Loucy (cell line): ENCODE data around the gene RIT2.

Experiments
- H2AFZ ChIP-seq: fragments of 200-600 bp; sonication (generic); 2 replicates; pipeline ENCODE4 v1.6.0; 2016; ENCODE audit warnings: antibody characterized with exemption, mild to moderate bottlenecking, low read length, moderate library complexity
- H3F3A ChIP-seq: fragments of 200-600 bp; 2 replicates; pipeline ENCODE4 v1.6.0; 2016; ENCODE audit warnings: antibody characterized with exemption, low read depth, mild to moderate bottlenecking
- H3K27me3 ChIP-seq: fragments of 200-600 bp; sonication (generic); 2 replicates; pipeline ENCODE4 v1.6.1; 2014; ENCODE audit warnings: low read length, mild to moderate bottlenecking; ENCODE audit not compliant: insufficient read depth, poor library complexity, severe bottlenecking
- H3K36me3 ChIP-seq: fragments of 200-600 bp; sonication (generic); 2 replicates; pipeline ENCODE4 v1.6.1; 2016; ENCODE audit warnings: low read length; ENCODE audit not compliant: insufficient read depth
- H3K4me1 ChIP-seq: fragments of 200-600 bp; sonication (generic); 2 replicates; pipeline ENCODE4 v1.5.1; 2014; ENCODE audit warnings: low read length, mild to moderate bottlenecking; ENCODE audit not compliant: insufficient read depth, poor library complexity, severe bottlenecking
- H3K4me2 ChIP-seq: fragments of 200-600 bp; sonication (generic); 2 replicates; pipeline ENCODE4 v1.6.0; 2014; ENCODE audit warnings: antibody characterized with exemption, low read length, low read depth, mild to moderate bottlenecking; ENCODE audit not compliant: poor library complexity, severe bottlenecking
- H3K4me3 ChIP-seq: fragments of 200-600 bp; sonication (generic); 2 replicates; pipeline ENCODE4 v1.5.1; 2014; ENCODE audit warnings: low read length, mild to moderate bottlenecking, mixed read lengths; ENCODE audit not compliant: poor library complexity, severe bottlenecking
- H3K79me2 ChIP-seq: fragments of 200-600 bp; sonication (generic); 2 replicates; pipeline ENCODE4 v1.6.1; 2014; ENCODE audit warnings: low read length; ENCODE audit not compliant: insufficient read depth
- H3K9ac ChIP-seq: fragments of 200-600 bp; sonication (generic); 2 replicates; pipeline ENCODE4 v1.6.0; 2014; ENCODE audit warnings: mild to moderate bottlenecking, low read depth, low read length, moderate library complexity; ENCODE audit not compliant: poor library complexity, severe bottlenecking
- H3K9me2 ChIP-seq: fragments of 200-600 bp; sonication (generic); replicated peaks from 2 replicates; pipeline ENCODE4 v1.6.1; 2016; ENCODE audit warnings: low read depth, low read length, mixed read lengths
- H3K9me3 ChIP-seq: fragments of 200-600 bp; sonication (generic); 2 replicates; pipeline ENCODE4 v1.6.1; 2014; ENCODE audit warnings: mild to moderate bottlenecking, antibody characterized with exemption, low read length, low read depth; ENCODE audit not compliant: insufficient read depth
- H4K20me1 ChIP-seq: fragments of 200-600 bp; sonication (generic); 2 replicates; pipeline ENCODE4 v1.6.0; 2014; ENCODE audit warnings: antibody characterized with exemption, low read length, mild to moderate bottlenecking; ENCODE audit not compliant: insufficient read depth, poor library complexity, severe bottlenecking
- CTCF ChIP-seq: fragments of 200-600 bp; sonication (generic); conservative IDR thresholded peaks from 2 replicates; pipeline ENCODE4 v1.5.1; 2014; ENCODE audit warnings: mild to moderate bottlenecking, antibody characterized with exemption, low read length
- EZH2phosphoT487 ChIP-seq: fragments of 200-600 bp; IDR thresholded peaks from 2 replicates; pipeline ENCODE4 v1.6.1; 2018; ENCODE audit warnings: antibody characterized with exemption, mild to moderate bottlenecking, moderate library complexity, borderline replicate concordance

The RIT2 gene

GRCh38 chr18:43049021-43049420 lies 66.5 kb downstream of the RIT2 start:
- no peaks in the 10 kb centered on the region for H3K36me3 ChIP-seq
- no peaks in the 10 kb centered on the region for H3K4me1 ChIP-seq

GRCh38 chr18:43046322-43046721 lies 69.2 kb downstream of the RIT2 start:
- Histone ChIP-seq H3F3A (no peaks in the 10 kb centered on the region), H3K36me3 (no peaks in the 10 kb centered on the region), H3K4me3 (no peak overlapping the region), H4K20me1 (no peaks in the 10 kb centered on the region), H3K4me2 (no peak overlapping the region), H3K9me3 (no peaks in the 10 kb centered on the region), H3K79me2 (no peaks in the 10 kb centered on the region), H3K9me2 (no peaks in the 10 kb centered on the region), H3K4me1 (no peaks in the 10 kb centered on the region), H2AFZ (no peak overlapping the region), H3K9ac (no peak overlapping the region), H3K27me3 (no peaks in the 10 kb centered on the region)
- TF ChIP-seq CTCF = no peak
- no peak for TF ChIP-seq EZH2phosphoT487

More at GRCh38 chr18:43049021-43049420, 66.5 kb downstream of the RIT2 start:
- H3K9me3 ChIP-seq = no peaks in the 10 kb centered on the region
- no peak for TF ChIP-seq CTCF
- no peak for TF ChIP-seq EZH2phosphoT487
- no peaks in the 10 kb centered on the region for H4K20me1 ChIP-seq
- no peak overlapping the region for H2AFZ ChIP-seq
- H3F3A ChIP-seq = no peaks in the 10 kb centered on the region
- no peaks in the 10 kb centered on the region for H3K27me3 ChIP-seq
- H3K9me2 ChIP-seq = no peaks in the 10 kb centered on the region
- H3K9ac ChIP-seq = no peak overlapping the region
- no peak overlapping the region for H3K4me3 ChIP-seq
- H3K79me2 ChIP-seq = no peaks in the 10 kb centered on the region
- H3K4me2 ChIP-seq = no peak overlapping the region

- no peaks in the 10 kb centered on the region for H4K20me1 ChIP-seq
Observed at GRCh38 chr18:43043626-43044025, 71.9 kb downstream of the RIT2 start.

More at GRCh38 chr18:43043626-43044025, 71.9 kb downstream of the RIT2 start:
- no peaks in the 10 kb centered on the region for H3K9me3 ChIP-seq
- no peaks in the 10 kb centered on the region for H3K4me1 ChIP-seq
- no peaks in the 10 kb centered on the region for H3K27me3 ChIP-seq
- TF ChIP-seq CTCF = no peak
- no peak for TF ChIP-seq EZH2phosphoT487
- H3K4me3 ChIP-seq = no peak overlapping the region
- H3K9me2 ChIP-seq = no peaks in the 10 kb centered on the region
- no peak overlapping the region for H2AFZ ChIP-seq
- H3K36me3 ChIP-seq = no peaks in the 10 kb centered on the region
- no peak overlapping the region for H3K9ac ChIP-seq
- H3K4me2 ChIP-seq = no peak overlapping the region
- H3K79me2 ChIP-seq = no peaks in the 10 kb centered on the region
- H3F3A ChIP-seq = no peaks in the 10 kb centered on the region
